IMR-90 (cell line): ENCODE measurements around the gene TSEN34. TPM values are rescaled to one million over a fixed set of nuclear protein-coding genes. Genes with fewer than 3 reads are reported as not detected.

ENCODE experiments used
- ATAC-seq: fragments of 200-7000 bp; cut with Tn5 transposase; 2 replicates; pipeline ENCODE4 v1.9.1; 2020; ENCODE audit warnings: low read depth, mild to moderate bottlenecking, moderate library complexity
- BruUV-seq: library from RNA; stranded (reverse); fragments of 400-500 nt; replicated peaks from 2 replicates; lab custom pipeline; 2021; lab: Mats Ljungman, UMichigan
- CTCF ChIA-PET: fragments of 300-600 bp; formaldehyde crosslinking; extraction: SDS; loops from one replicate; lab custom pipeline; 2021; ENCODE audit warnings: antibody characterized with exemption; lab: Yijun Ruan, JAX
- POLR2A ChIA-PET: fragments of 300-600 bp; sonication (Branson Sonifier 250); formaldehyde crosslinking; loops from one replicate; lab custom pipeline; 2022; ENCODE audit warnings: antibody characterized with exemption; ENCODE audit not compliant: unreplicated experiment; lab: Charles Lee
- DNase-seq: peaks from one replicate; pipeline ENCODE4 v3.0.0; 2013
- H2AFZ ChIP-seq: replicated peaks from 2 replicates; pipeline ENCODE3; 2013; ENCODE audit warnings: low read length, mild to moderate bottlenecking; ENCODE audit not compliant: poor library complexity
- H2AK5ac ChIP-seq: 2 replicates; pipeline ENCODE4 v1.6.1; 2013; ENCODE audit warnings: low read depth, low read length, inconsistent platforms
- H2AK9ac ChIP-seq: replicated peaks from 2 replicates; pipeline ENCODE3; 2013; ENCODE audit warnings: mild to moderate bottlenecking, low read depth, low read length, moderate library complexity; ENCODE audit not compliant: poor library complexity
- H2BK120ac ChIP-seq: 2 replicates; pipeline ENCODE4 v1.6.1; 2013; ENCODE audit warnings: low read depth, low read length, inconsistent platforms
- H2BK15ac ChIP-seq: 3 replicates; pipeline ENCODE4 v1.6.1; 2013; ENCODE audit warnings: low read depth, low read length, inconsistent platforms
- H2BK20ac ChIP-seq: 2 replicates; pipeline ENCODE4 v1.6.1; 2013; ENCODE audit warnings: low read depth, mild to moderate bottlenecking, inconsistent platforms, low read length, moderate library complexity
- H2BK5ac ChIP-seq: 2 replicates; pipeline ENCODE4 v1.6.1; 2013; ENCODE audit warnings: mild to moderate bottlenecking, low read depth, low read length, inconsistent platforms; ENCODE audit not compliant: poor library complexity, severe bottlenecking
- H3K14ac ChIP-seq: replicated peaks from 2 replicates; pipeline ENCODE4 v1.6.1; 2013; ENCODE audit warnings: low read depth, low read length, inconsistent platforms
- H3K18ac ChIP-seq: 2 replicates; pipeline ENCODE4 v1.6.1; 2013; ENCODE audit warnings: low read depth, low read length, control low read depth
- H3K23ac ChIP-seq: 2 replicates; pipeline ENCODE4 v1.6.1; 2013; ENCODE audit warnings: low read depth, low read length, inconsistent platforms
- H3K27ac ChIP-seq: 2 replicates; pipeline ENCODE4 v1.5.1; 2013; ENCODE audit warnings: mild to moderate bottlenecking, control low read depth, low read length; ENCODE audit not compliant: insufficient read depth
- H3K27me3 ChIP-seq: 2 replicates; pipeline ENCODE4 v1.6.1; 2013; ENCODE audit warnings: low read length; ENCODE audit not compliant: control insufficient read depth, insufficient read depth
- H3K36me3 ChIP-seq: 2 replicates; pipeline ENCODE4 v1.6.1; 2013; ENCODE audit warnings: low read length, mixed read lengths; ENCODE audit not compliant: control insufficient read depth, insufficient read depth
- H3K4ac ChIP-seq: 2 replicates; pipeline ENCODE4 v1.6.1; 2013; ENCODE audit warnings: low read depth, low read length, inconsistent platforms
- H3K4me1 ChIP-seq: 2 replicates; pipeline ENCODE4 v1.6.1; 2013; ENCODE audit warnings: low read length, mixed read lengths; ENCODE audit not compliant: control insufficient read depth, insufficient read depth
- H3K4me2 ChIP-seq: 2 replicates; pipeline ENCODE4 v1.6.1; 2013; ENCODE audit warnings: low read depth, mild to moderate bottlenecking, control low read depth, low read length, moderate library complexity
- H3K4me3 ChIP-seq: 2 replicates; pipeline ENCODE4 v1.5.1; 2013; ENCODE audit warnings: low read depth, mild to moderate bottlenecking, control low read depth, low read length, moderate library complexity; ENCODE audit not compliant: insufficient read depth
- H3K56ac ChIP-seq: 2 replicates; pipeline ENCODE4 v1.6.1; 2013; ENCODE audit warnings: low read length, inconsistent platforms; ENCODE audit not compliant: insufficient read depth; ENCODE audit errors: extremely low read depth
- H3K79me1 ChIP-seq, 2 experiments: 2 replicates each; pipeline ENCODE4 v1.6.1; 2013; ENCODE audit warnings: low read length in 2 of 2, inconsistent platforms in 1 of 2, low read depth in 1 of 2
- H3K9ac ChIP-seq: 2 replicates; pipeline ENCODE4 v1.6.1; 2013; ENCODE audit warnings: low read depth, low read length, control low read depth
- H3K9me1 ChIP-seq: 2 replicates; pipeline ENCODE4 v1.6.1; 2013; ENCODE audit warnings: low read length, inconsistent platforms; ENCODE audit not compliant: insufficient read depth
- H3K9me3 ChIP-seq: 2 replicates; pipeline ENCODE4 v1.6.1; 2013; ENCODE audit warnings: low read length; ENCODE audit not compliant: control insufficient read depth, insufficient read depth
- H4K20me1 ChIP-seq: 2 replicates; pipeline ENCODE4 v1.6.1; 2013; ENCODE audit warnings: low read length, inconsistent platforms; ENCODE audit not compliant: insufficient read depth
- H4K5ac ChIP-seq: 2 replicates; pipeline ENCODE4 v1.6.1; 2013; ENCODE audit warnings: mild to moderate bottlenecking, low read depth, low read length, control low read depth
- H4K8ac ChIP-seq, 2 experiments: 2 replicates each; pipeline ENCODE4 v1.6.1; 2013; ENCODE audit warnings: low read depth in 2 of 2, low read length in 2 of 2, control low read depth in 1 of 2, inconsistent platforms in 1 of 2
- H4K91ac ChIP-seq: 2 replicates; pipeline ENCODE4 v1.6.1; 2013; ENCODE audit warnings: low read depth, low read length, inconsistent platforms; ENCODE audit not compliant: insufficient read depth
- BHLHE40 ChIP-seq: fragments of 150-350 bp; IDR thresholded peaks from 2 replicates; pipeline ENCODE4 v1.6.1; 2016; ENCODE audit warnings: mild to moderate bottlenecking, low read depth, low read length
- CEBPB ChIP-seq: IDR thresholded peaks from 2 replicates; pipeline ENCODE4 v1.6.1; 2012; ENCODE audit warnings: low read depth, low read length, improper control_type of control experiment
- CTCF ChIP-seq: conservative IDR thresholded peaks from 2 replicates; pipeline ENCODE4 v1.5.1; 2012; ENCODE audit warnings: mild to moderate bottlenecking, low read depth, low read length, improper control_type of control experiment
- ELK1 ChIP-seq: fragments of 150-350 bp; IDR thresholded peaks from 2 replicates; pipeline ENCODE4 v1.6.1; 2016; ENCODE audit warnings: low read depth, mild to moderate bottlenecking, low read length, moderate library complexity, borderline replicate concordance
- FOS ChIP-seq: fragments of 150-350 bp; IDR thresholded peaks from 2 replicates; pipeline ENCODE4 v1.6.1; 2016; ENCODE audit warnings: low read depth, low read length
- MAFK ChIP-seq: IDR thresholded peaks from 2 replicates; pipeline ENCODE4 v1.6.1; 2012; ENCODE audit warnings: low read depth, low read length, improper control_type of control experiment
- MAZ ChIP-seq: IDR thresholded peaks from 2 replicates; pipeline ENCODE4 v1.6.1; 2012; ENCODE audit warnings: low read depth, mild to moderate bottlenecking, low read length, improper control_type of control experiment, moderate library complexity, borderline replicate concordance
- MXI1 ChIP-seq: IDR thresholded peaks from 2 replicates; pipeline ENCODE4 v1.6.1; 2012; ENCODE audit warnings: low read depth, mild to moderate bottlenecking, low read length, moderate library complexity, borderline replicate concordance
- NFE2L2 ChIP-seq: fragments of 150-350 bp; IDR thresholded peaks from 2 replicates; pipeline ENCODE4 v1.6.1; 2016; ENCODE audit warnings: low read depth, mild to moderate bottlenecking, low read length
- RAD21 ChIP-seq: IDR thresholded peaks from 2 replicates; pipeline ENCODE4 v1.6.1; 2012; ENCODE audit warnings: low read length, improper control_type of control experiment
- RCOR1 ChIP-seq: IDR thresholded peaks from 2 replicates; pipeline ENCODE4 v1.6.1; 2012; ENCODE audit warnings: mild to moderate bottlenecking, low read length, improper control_type of control experiment; ENCODE audit not compliant: insufficient replicate concordance
- RFX5 ChIP-seq: IDR thresholded peaks from 2 replicates; pipeline ENCODE4 v1.8.0; 2012; ENCODE audit warnings: low read depth, mild to moderate bottlenecking, low read length, moderate library complexity
- USF2 ChIP-seq: fragments of 150-350 bp; IDR thresholded peaks from 2 replicates; pipeline ENCODE4 v1.6.1; 2017; ENCODE audit warnings: mild to moderate bottlenecking, antibody characterized with exemption, low read length, low read depth
- WGBS, 2 experiments: methylation state at CpG; one replicate each; pipeline versions ENCODE4 v1.1.5 to v1.1.7; 2013; ENCODE audit warnings: missing lambda C conversion rate in 2 of 2; ENCODE audit not compliant: insufficient read length in 1 of 2; ENCODE audit errors: extremely low coverage in 2 of 2; 5-methylcytosine and 5-hydroxymethylcytosine counted together
- dilution Hi-C: fragments of 300-500 bp; cut with HindIII; formaldehyde crosslinking; loops from one replicate; pipeline ENCODE4 v1.14.3; 2018; ENCODE audit warnings: low sequenced_read_pairs; ENCODE audit not compliant: unreplicated experiment
- in situ Hi-C: fragments of 300-500 bp; cut with MboI; formaldehyde crosslinking; loops from 3 replicates; pipeline ENCODE4 v1.14.3; 2019; ENCODE audit warnings: low sequenced_read_pairs, inconsistent platforms, mixed read lengths
- intact Hi-C: fragments of 100-400 bp; cut with micrococcal nuclease; formaldehyde crosslinking; loops from 2 replicates; pipeline ENCODE4 v1.10.0; 2022
- polyA plus RNA-seq, 3 experiments: library from polyadenylated mRNA; depleted of rRNA; stranded (reverse); fragments of >200 nt; gene quantifications; 2 replicates each; pipeline ENCODE4 v1.2.3, GENCODE V29; 2012; ENCODE audit warnings: low replicate concordance in 1 of 3
- total RNA-seq: library from RNA; depleted of rRNA; stranded (reverse); fragments of >200 nt; gene quantifications from 2 replicates; pipeline ENCODE4 v1.2.3, GENCODE V29; 2012

Gene TSEN34
- total and polyA plus RNA-seq, 2 of the 4 experiments (the other 2 are of a cell fraction) = 32.1 to 69.4 TPM

GRCh38 chr19:54142166-54142780, 48.8 kb upstream of the TSEN34 start:
- in situ Hi-C loops (loop anchor here (25.0 kb wide), 1 partner anchor 1520 kb away; the partner anchor contains the start of gene U2AF2), intact Hi-C loops (no loop called here), dilution Hi-C loops (no loop called here)
- Histone ChIP-seq H3K36me3 (peaks cover 58% of the 10 kb centered on the region), H4K5ac (no peak overlapping the region), H3K18ac (no peak overlapping the region), H4K8ac (no peak overlapping the region), H2BK20ac (no peak overlapping the region), H3K23ac (no peak overlapping the region), H3K79me1 (peaks cover 20 to 65% of the 10 kb centered on the region in 2 experiments), H3K4ac (no peak overlapping the region), H3K9me3 (no peaks in the 10 kb centered on the region), H3K27ac (no peak overlapping the region), H3K4me2 (no peak overlapping the region), H2BK15ac (no peak overlapping the region), H3K4me1 (peaks cover 6% of the 10 kb centered on the region), H3K14ac (no peak overlapping the region), H2AK9ac (no peak overlapping the region), H3K9ac (no peak overlapping the region), H2AK5ac (no peak overlapping the region), H2BK120ac (no peak overlapping the region), H4K20me1 (peaks cover 63% of the 10 kb centered on the region), H2AFZ (no peak overlapping the region), H4K91ac (no peak overlapping the region), H3K9me1 (peaks cover 16% of the 10 kb centered on the region), H3K4me3 (no peak overlapping the region), H2BK5ac (no peak overlapping the region), H3K27me3 (no peaks in the 10 kb centered on the region), H3K56ac (no peak overlapping the region)
- TF ChIP-seq NFE2L2 (no peak), RCOR1 (no peak), MAFK (no peak), CTCF (no peak), RFX5 (no peak), ELK1 (no peak), BHLHE40 (no peak), MXI1 (no peak), FOS (no peak), RAD21 (no peak), USF2 (no peak), MAZ (no peak), CEBPB (no peak)
- ChIA-PET CTCF (no interaction called here), POLR2A (interaction anchor here (0.9 kb wide), 1 partner anchor 17 kb away, joined by 3 read pairs; the partner anchor contains the start of gene LENG1)
- ATAC-seq = no peak
- 83% methylated on average over 5 of the region's 7 CpGs; no CpG with 5 or more reads in 1 of the 2 experiments for WGBS, 2 experiments
- peak; percentile 46 for DNase-seq
- no TSS peak for BruUV-seq
